Duodenal mucosa (tissue), 2 donors: ENCODE results near the gene ZNF175.
A peak's percentile ranks its signal among the peaks of the same experiment; 100 is the strongest.

Experiments
- H3K27ac ChIP-seq: one replicate; pipeline ENCODE4 v1.7.0; 2013; ENCODE audit warnings: low read depth, low read length
- H3K27me3 ChIP-seq, 2 donors: one replicate each; pipeline ENCODE4 v1.7.0; 2013; ENCODE audit warnings: low read length in 2 of 2, control low read depth in 1 of 2; ENCODE audit not compliant: insufficient read depth in 2 of 2, control insufficient read depth in 1 of 2
- H3K36me3 ChIP-seq, 2 donors: one replicate each; pipeline ENCODE4 v1.7.0; 2013; ENCODE audit warnings: low read length in 2 of 2, control low read depth in 1 of 2; ENCODE audit not compliant: insufficient read depth in 2 of 2, control insufficient read depth in 1 of 2
- H3K4me1 ChIP-seq, 2 donors: one replicate each; pipeline ENCODE4 v1.7.0; 2013; ENCODE audit warnings: low read length in 2 of 2, control low read depth in 1 of 2; ENCODE audit not compliant: insufficient read depth in 2 of 2, control insufficient read depth in 1 of 2
- H3K4me3 ChIP-seq, 2 donors: one replicate each; pipeline ENCODE4 v1.7.0; 2013; ENCODE audit warnings: low read length in 2 of 2, low read depth in 1 of 2
- H3K9ac ChIP-seq, 2 donors: one replicate each; pipeline ENCODE4 v1.7.0; 2013; ENCODE audit warnings: low read length in 2 of 2, low read depth in 1 of 2
- H3K9me3 ChIP-seq, 2 donors: one replicate each; pipeline ENCODE4 v1.7.0; 2013; ENCODE audit warnings: low read length in 2 of 2, control low read depth in 1 of 2; ENCODE audit not compliant: control insufficient read depth in 1 of 2

Gene ZNF175

GRCh38 chr19:51570962-51571575 is at the start of gene ZNF175:
Gene ZNF175 (plus strand): TSS chr19:51571283. CDS start chr19:51573330, 2,047 bp downstream.
- H3K27ac ChIP-seq, result no peak within 1 kb of the TSS
- peak within 1 kb of the TSS; percentile 85 to 90 for H3K4me3 ChIP-seq
- H3K27me3 ChIP-seq, result peaks cover 0 to 3% of the 10 kb centered on the region in 2 donors
- peaks cover 0 to 18% of the 10 kb centered on the region in 2 donors for H3K36me3 ChIP-seq
- peaks cover 11 to 17% of the 10 kb centered on the region in 2 donors for H3K4me1 ChIP-seq
- peak within 1 kb of the TSS in 1 of 2 donors; percentile 55 for H3K9ac ChIP-seq
- H3K9me3 ChIP-seq, result no peaks in the 10 kb centered on the region

- H3K9me3 ChIP-seq, result no peaks in the 10 kb centered on the region
- H3K27ac ChIP-seq, result no peak overlapping the region
- no peak overlapping the region for H3K9ac ChIP-seq
- H3K27me3 ChIP-seq, result peaks cover 0 to 3% of the 10 kb centered on the region in 2 donors
- H3K4me1 ChIP-seq, result no peaks in the 10 kb centered on the region
- no peak overlapping the region for H3K4me3 ChIP-seq
- H3K36me3 ChIP-seq, result no peaks in the 10 kb centered on the region
Measured at GRCh38 chr19:51521357-51521756, 49.7 kb upstream of the ZNF175 start.

- Histone ChIP-seq H3K4me3 (no peak overlapping the region), H3K4me1 (no peaks in the 10 kb centered on the region), H3K27ac (no peak overlapping the region), H3K9ac (no peak overlapping the region), H3K36me3 (no peaks in the 10 kb centered on the region), H3K27me3 (peaks cover 0 to 3% of the 10 kb centered on the region in 2 donors), H3K9me3 (no peaks in the 10 kb centered on the region)
Measured at GRCh38 chr19:51521781-51522180, 49.3 kb upstream of the ZNF175 start.

GRCh38 chr19:51524666-51525264 is 46.3 kb upstream of the ZNF175 start:
- Histone ChIP-seq H3K9ac (no peak overlapping the region), H3K36me3 (no peaks in the 10 kb centered on the region), H3K27me3 (peaks cover 0 to 3% of the 10 kb centered on the region in 2 donors), H3K4me3 (no peak overlapping the region), H3K27ac (no peak overlapping the region), H3K4me1 (no peaks in the 10 kb centered on the region), H3K9me3 (no peaks in the 10 kb centered on the region)

GRCh38 chr19:51525651-51526050 is 45.4 kb upstream of the ZNF175 start:
- Histone ChIP-seq H3K36me3 (no peaks in the 10 kb centered on the region), H3K4me3 (no peak overlapping the region), H3K27ac (no peak overlapping the region), H3K4me1 (no peaks in the 10 kb centered on the region), H3K9me3 (no peaks in the 10 kb centered on the region), H3K9ac (no peak overlapping the region), H3K27me3 (peaks cover 0 to 3% of the 10 kb centered on the region in 2 donors)

- no peaks in the 10 kb centered on the region for H3K9me3 ChIP-seq
- H3K9ac ChIP-seq, result no peak overlapping the region
- no peaks in the 10 kb centered on the region for H3K36me3 ChIP-seq
- no peak overlapping the region for H3K27ac ChIP-seq
- no peak overlapping the region for H3K4me3 ChIP-seq
- H3K27me3 ChIP-seq, result peaks cover 0 to 3% of the 10 kb centered on the region in 2 donors
- no peaks in the 10 kb centered on the region for H3K4me1 ChIP-seq
Measured at GRCh38 chr19:51529301-51529700, 41.8 kb upstream of the ZNF175 start.

- H3K4me3 ChIP-seq, result no peak overlapping the region
- peaks cover 0 to 3% of the 10 kb centered on the region in 2 donors for H3K27me3 ChIP-seq
- no peaks in the 10 kb centered on the region for H3K36me3 ChIP-seq
- H3K27ac ChIP-seq, result no peak overlapping the region
- H3K9ac ChIP-seq, result no peak overlapping the region
- no peaks in the 10 kb centered on the region for H3K9me3 ChIP-seq
- H3K4me1 ChIP-seq, result no peaks in the 10 kb centered on the region
Measured at GRCh38 chr19:51530616-51531015, 40.5 kb upstream of the ZNF175 start.

GRCh38 chr19:51531349-51532315 is 39.5 kb upstream of the ZNF175 start, which contains the start of gene SIGLEC6:
Gene SIGLEC6 (minus strand): TSS chr19:51531670. CDS start chr19:51531648, 22 bp downstream.
- no peaks in the 10 kb centered on the region for H3K9me3 ChIP-seq
- H3K9ac ChIP-seq, result no peak within 1 kb of the TSS
- no peaks in the 10 kb centered on the region for H3K4me1 ChIP-seq
- H3K27me3 ChIP-seq, result peaks cover 0 to 3% of the 10 kb centered on the region in 2 donors
- no peak within 1 kb of the TSS for H3K27ac ChIP-seq
- H3K36me3 ChIP-seq, result no peaks in the 10 kb centered on the region
- no peak within 1 kb of the TSS for H3K4me3 ChIP-seq

GRCh38 chr19:51535535-51535934 is 35.5 kb upstream of the ZNF175 start:
- no peak overlapping the region for H3K4me3 ChIP-seq
- H3K9me3 ChIP-seq, result no peaks in the 10 kb centered on the region
- H3K9ac ChIP-seq, result no peak overlapping the region
- peaks cover 7 to 11% of the 10 kb centered on the region in 2 donors for H3K27me3 ChIP-seq
- no peak overlapping the region for H3K27ac ChIP-seq
- no peaks in the 10 kb centered on the region for H3K36me3 ChIP-seq
- no peaks in the 10 kb centered on the region for H3K4me1 ChIP-seq
